Lower leg skin (tissue), 3 donors: Measurements from ENCODE around the gene SUCLA2.

Source experiments
- CTCF ChIP-seq, 3 donors: fragments of 450-650 bp; IDR thresholded peaks; one replicate each; pipeline ENCODE4 v1.5.1; 2016; ENCODE audit warnings: antibody characterized with exemption in 3 of 3, mild to moderate bottlenecking in 3 of 3, moderate library complexity in 2 of 3
- POLR2A ChIP-seq, 2 donors: fragments of 450-650 bp; IDR thresholded peaks; one replicate each; pipeline ENCODE4 v1.6.1; 2016 to 2017; ENCODE audit warnings: antibody characterized with exemption in 2 of 2, mild to moderate bottlenecking in 1 of 2, moderate library complexity in 1 of 2

- TF ChIP-seq CTCF (IDR thresholded peaks at IDR 0.05) (no peak), POLR2A (IDR thresholded peaks at IDR 0.05) (no peak)
Measured at GRCh38 chr13:47959468-47960247, 41.4 kb downstream of the SUCLA2 start.
